H1 (cell line): Measurements from ENCODE around the gene NAMPT. TPM values are rescaled to one million over a fixed set of nuclear protein-coding genes. Genes with fewer than 3 reads are reported as not detected.

Experiments
- CTCF ChIA-PET: fragments of 300-600 bp; sonication (Branson Sonifier 250); formaldehyde crosslinking; loops from one replicate; lab custom pipeline; 2021; ENCODE audit not compliant: partially characterized antibody; lab: Charles Lee
- POLR2A ChIA-PET: fragments of 300-600 bp; sonication (Branson Sonifier 250); formaldehyde crosslinking; loops from one replicate; lab custom pipeline; 2021; ENCODE audit warnings: inconsistent platforms; ENCODE audit not compliant: partially characterized antibody; lab: Charles Lee
- DNase-seq, 2 experiments: peaks; one replicate each; pipeline versions ENCODE4 v3.0.0 to v3.0.0-alpha.2; 2010 to 2022; ENCODE audit warnings: low spot score in 2 of 2, low read depth in 1 of 2, mixed read lengths in 1 of 2
- FAIRE-seq: peaks from 2 replicates; lab custom pipeline; 2011; peaks lifted over from hg19 to GRCh38; lab: Jason Lieb, UNC
- H2AFZ ChIP-seq: 2 replicates; pipeline ENCODE4 v1.8.1; 2012; ENCODE audit warnings: low read length, inconsistent platforms
- H2AK5ac ChIP-seq: 2 replicates; pipeline ENCODE4 v1.6.1; 2013; ENCODE audit warnings: low read depth, low read length
- H2BK120ac ChIP-seq: replicated peaks from 2 replicates; pipeline ENCODE3; 2013; ENCODE audit warnings: low read depth, low read length, inconsistent platforms
- H2BK12ac ChIP-seq: 2 replicates; pipeline ENCODE4 v1.6.1; 2013; ENCODE audit warnings: low read depth, low read length
- H2BK15ac ChIP-seq: 2 replicates; pipeline ENCODE4 v1.6.1; 2013; ENCODE audit warnings: low read length
- H2BK20ac ChIP-seq: 2 replicates; pipeline ENCODE4 v1.6.1; 2013; ENCODE audit warnings: low read length
- H2BK5ac ChIP-seq: 2 replicates; pipeline ENCODE4 v1.6.1; 2013; ENCODE audit warnings: low read depth, low read length
- H3K14ac ChIP-seq: 2 replicates; pipeline ENCODE4 v1.6.1; 2013; ENCODE audit warnings: inconsistent platforms; ENCODE audit not compliant: insufficient read length
- H3K18ac ChIP-seq: 2 replicates; pipeline ENCODE4 v1.6.1; 2013; ENCODE audit warnings: low read length; ENCODE audit errors: extremely low read depth
- H3K23ac ChIP-seq: 2 replicates; pipeline ENCODE4 v1.6.1; 2013; ENCODE audit warnings: inconsistent platforms; ENCODE audit not compliant: insufficient read length
- H3K23me2 ChIP-seq: 2 replicates; pipeline ENCODE4 v1.6.1; 2013; ENCODE audit warnings: low read depth, low read length
- H3K27ac ChIP-seq: 2 replicates; pipeline ENCODE4 v1.6.1; 2011; ENCODE audit warnings: low read depth, low read length, inconsistent platforms
- H3K27me3 ChIP-seq, 4 experiments: replicated peaks in 1 of 4; 1 replicate in 1 of 4; 2 replicates in 3 of 4; pipeline versions ENCODE4 v1.6.1 to v1.8.1; 2011 to 2013; ENCODE audit warnings: low read length in 3 of 4, mild to moderate bottlenecking in 3 of 4, inconsistent platforms in 2 of 4, mixed read lengths in 2 of 4, moderate library complexity in 1 of 4; ENCODE audit not compliant: control insufficient read depth in 3 of 4, insufficient read depth in 3 of 4; ENCODE audit errors: extremely low read depth in 1 of 4
- H3K36me3 ChIP-seq, 4 experiments: 2 replicates each; pipeline versions ENCODE4 v1.6.1 to v1.8.1; 2011 to 2013; ENCODE audit warnings: mild to moderate bottlenecking in 4 of 4, low read length in 3 of 4, moderate library complexity in 2 of 4, control low read depth in 1 of 4, inconsistent platforms in 1 of 4; ENCODE audit not compliant: insufficient read depth in 4 of 4, control insufficient read depth in 2 of 4
- H3K4ac ChIP-seq: replicated peaks from 2 replicates; pipeline ENCODE3; 2013; ENCODE audit warnings: low read length, low read depth, mixed read lengths, inconsistent platforms; ENCODE audit not compliant: insufficient read length
- H3K4me1 ChIP-seq, 4 experiments: replicated peaks in 1 of 4; 1 replicate in 1 of 4; 2 replicates in 3 of 4; pipeline versions ENCODE4 v1.6.1 to v1.8.1; 2011 to 2013; ENCODE audit warnings: low read length in 3 of 4, inconsistent platforms in 2 of 4, mixed read lengths in 1 of 4; ENCODE audit not compliant: insufficient read depth in 4 of 4, control insufficient read depth in 3 of 4
- H3K4me2 ChIP-seq, 2 experiments: 2 replicates each; pipeline versions ENCODE4 v1.6.1 to v1.8.1; 2011 to 2013; ENCODE audit warnings: low read depth in 2 of 2, low read length in 2 of 2, control low read depth in 1 of 2, inconsistent platforms in 1 of 2, mild to moderate bottlenecking in 1 of 2; ENCODE audit not compliant: insufficient read depth in 1 of 2
- H3K4me3 ChIP-seq, 4 experiments: fragments of 200-600, 300-600 bp in 1 of 4; sonication (generic), shearing (Covaris generic), sonication (Bioruptor Twin) in 1 of 4; 2 replicates each; pipeline versions ENCODE4 v1.5.1 to v1.8.1; 2011 to 2016; ENCODE audit warnings: low read length in 4 of 4, low read depth in 3 of 4, control low read depth in 2 of 4, inconsistent platforms in 2 of 4, mild to moderate bottlenecking in 2 of 4, mixed read lengths in 1 of 4, moderate library complexity in 1 of 4; ENCODE audit not compliant: insufficient read depth in 2 of 4; ENCODE audit errors: extremely low read depth in 1 of 4
- H3K56ac ChIP-seq: replicated peaks from 2 replicates; pipeline ENCODE3; 2013; ENCODE audit warnings: low read depth, mild to moderate bottlenecking, mixed read lengths, low read length, inconsistent platforms; ENCODE audit not compliant: insufficient read length
- H3K79me1 ChIP-seq: 2 replicates; pipeline ENCODE4 v1.6.1; 2013; ENCODE audit warnings: low read depth, low read length, control low read depth
- H3K79me2 ChIP-seq, 2 experiments: 2 replicates each; pipeline versions ENCODE4 v1.6.1 to v1.8.1; 2012 to 2013; ENCODE audit warnings: low read length in 2 of 2, mild to moderate bottlenecking in 2 of 2, inconsistent platforms in 1 of 2; ENCODE audit not compliant: insufficient read depth in 2 of 2, control insufficient read depth in 1 of 2
- H3K9ac ChIP-seq, 4 experiments: replicated peaks in 1 of 4; 1 replicate in 1 of 4; 2 replicates in 3 of 4; pipeline versions ENCODE4 v1.6.1 to v1.8.1; 2011 to 2013; ENCODE audit warnings: low read depth in 3 of 4, low read length in 3 of 4, control low read depth in 2 of 4, mild to moderate bottlenecking in 2 of 4, moderate library complexity in 2 of 4, inconsistent platforms in 1 of 4; ENCODE audit errors: extremely low read depth in 1 of 4
- H3K9me3 ChIP-seq, 2 experiments: 2 replicates each; pipeline versions ENCODE4 v1.6.1 to v1.8.1; 2012 to 2013; ENCODE audit warnings: mild to moderate bottlenecking in 2 of 2, moderate library complexity in 2 of 2, control low read depth in 1 of 2, inconsistent platforms in 1 of 2, low read depth in 1 of 2, low read length in 1 of 2, mixed read lengths in 1 of 2; ENCODE audit not compliant: insufficient read depth in 2 of 2
- H4K20me1 ChIP-seq, 2 experiments: replicated peaks in 1 of 2; 2 replicates each; pipeline versions ENCODE3 to v1.8.1; 2011 to 2013; ENCODE audit warnings: inconsistent platforms in 2 of 2, low read length in 2 of 2, mild to moderate bottlenecking in 1 of 2; ENCODE audit not compliant: insufficient read depth in 2 of 2, control insufficient read depth in 1 of 2
- H4K5ac ChIP-seq: 2 replicates; pipeline ENCODE4 v1.6.1; 2013; ENCODE audit warnings: low read length, low read depth, mixed read lengths, inconsistent platforms; ENCODE audit not compliant: insufficient read length
- H4K8ac ChIP-seq: 2 replicates; pipeline ENCODE4 v1.8.0; 2013; ENCODE audit warnings: mild to moderate bottlenecking, moderate library complexity, low read length, inconsistent platforms; ENCODE audit not compliant: insufficient read depth; ENCODE audit errors: extremely low read depth
- H4K91ac ChIP-seq: replicated peaks from 2 replicates; pipeline ENCODE3; 2013; ENCODE audit warnings: low read length, mixed read lengths, inconsistent platforms; ENCODE audit not compliant: insufficient read length
- ATF2 ChIP-seq: IDR thresholded peaks from 2 replicates; pipeline ENCODE4 v1.6.1; 2012; ENCODE audit warnings: low read length, inconsistent platforms
- BACH1 ChIP-seq: IDR thresholded peaks from 2 replicates; pipeline ENCODE4 v1.6.1; 2012; ENCODE audit warnings: low read length, improper control_type of control experiment
- JUN ChIP-seq: IDR thresholded peaks from 2 replicates; pipeline ENCODE4 v1.6.1; 2011; ENCODE audit warnings: low read depth, mild to moderate bottlenecking, improper control_type of control experiment, low read length
- MAX ChIP-seq: IDR thresholded peaks from 2 replicates; pipeline ENCODE4 v1.6.1; 2012; ENCODE audit warnings: inconsistent platforms
- NANOG ChIP-seq: IDR thresholded peaks from 2 replicates; pipeline ENCODE4 v1.6.1; 2011; ENCODE audit warnings: low read length, low read depth, mild to moderate bottlenecking, inconsistent platforms; ENCODE audit not compliant: insufficient read depth, poor library complexity, severe bottlenecking
- RXRA ChIP-seq: IDR thresholded peaks from 2 replicates; pipeline ENCODE4 v1.6.1; 2011; ENCODE audit warnings: low read depth, mild to moderate bottlenecking, low read length, moderate library complexity; ENCODE audit not compliant: insufficient read depth
- SAP30 ChIP-seq: fragments of 300-600 bp; sonication (generic); IDR thresholded peaks from 2 replicates; pipeline ENCODE4 v1.7.1; 2012; ENCODE audit warnings: low read length, moderate library complexity, mild to moderate bottlenecking, inconsistent platforms; ENCODE audit not compliant: insufficient read depth, insufficient replicate concordance
- TAF7 ChIP-seq: optimal IDR thresholded peaks from 2 replicates; pipeline ENCODE3; 2011; ENCODE audit warnings: low read depth, mild to moderate bottlenecking, inconsistent platforms, low read length, moderate library complexity, borderline replicate concordance
- TBP ChIP-seq: IDR thresholded peaks from 2 replicates; pipeline ENCODE4 v1.6.1; 2011; ENCODE audit warnings: low read depth, low read length, improper control_type of control experiment
- WGBS, 2 experiments: shearing (Covaris generic) in 1 of 2; methylation state at CpG; one replicate each; pipeline versions ENCODE4 v1.1.6 to v1.1.7; 2013 to 2015; ENCODE audit warnings: low lambda C conversion rate in 2 of 2, mixed read lengths in 2 of 2, inconsistent platforms in 1 of 2, low coverage in 1 of 2, missing lambda C conversion rate in 1 of 2; ENCODE audit not compliant: insufficient replicate concordance in 2 of 2, insufficient coverage in 1 of 2, insufficient read length in 1 of 2; ENCODE audit errors: extremely low coverage in 1 of 2, missing lambda C conversion rate in 1 of 2; 5-methylcytosine and 5-hydroxymethylcytosine counted together
- polyA plus RNA-seq, 7 experiments: library from polyadenylated mRNA; depleted of rRNA in 3 of 7; stranded (reverse) in 5 of 7; unstranded in 2 of 7; fragments of >200 nt in 5 of 7; fragments of 200-250 nt in 2 of 7; gene quantifications; 1 replicate in 5 of 7; 2 replicates in 1 of 7; 4 replicates in 1 of 7; pipeline versions ENCODE4 v1.2.1 to v1.2.3, GENCODE V29; 2011 to 2013; ENCODE audit warnings: missing spikeins in 2 of 7, mixed read lengths in 2 of 7
- total RNA-seq: library from RNA; stranded (reverse); fragmentation: NEBNext Ultra II Directional; extraction: Animal tissue kit (Norgen Biotek cat#: 25700); gene quantifications from 2 replicates; pipeline ENCODE4 v1.2.1, GENCODE V29; 2021

The NAMPT gene
- total and polyA plus RNA-seq, 2 of the 8 experiments (the other 6 are each of a cell fraction or from before 2014, with no cell fraction given) = 15.4 to 95.9 TPM

- Histone ChIP-seq H3K14ac (no peak overlapping the region), H4K5ac (no peak overlapping the region), H4K91ac (no peak overlapping the region), H3K9ac (no peak overlapping the region), H2BK20ac (no peak overlapping the region), H4K8ac (no peak overlapping the region), H3K27me3 (no peaks in the 10 kb centered on the region), H3K4me3 (no peak overlapping the region), H3K23ac (no peak overlapping the region), H2AK5ac (no peak overlapping the region), H2BK5ac (no peak overlapping the region), H2BK12ac (no peak overlapping the region), H2BK120ac (no peak overlapping the region), H3K79me1 (no peaks in the 10 kb centered on the region), H3K79me2 (no peaks in the 10 kb centered on the region), H3K56ac (no peak overlapping the region), H2AFZ (no peak overlapping the region), H3K23me2 (peaks cover 7% of the 10 kb centered on the region), H3K9me3 (peaks cover 3 to 6% of the 10 kb centered on the region in 2 experiments; a peak in 3 of 4 replicates), H3K4me2 (no peak overlapping the region), H4K20me1 (no peaks in the 10 kb centered on the region), H3K4ac (no peak overlapping the region), H3K36me3 (no peaks in the 10 kb centered on the region), H3K4me1 (peaks cover 0 to 2% (median under 1%) of the 10 kb centered on the region in 4 experiments; a peak in 3 of 7 replicates), H2BK15ac (no peak overlapping the region), H3K18ac (no peak overlapping the region), H3K27ac (no peak overlapping the region)
- TF ChIP-seq RXRA (no peak), JUN (no peak), SAP30 (no peak), ATF2 (no peak), BACH1 (no peak), TBP (no peak), NANOG (no peak), TAF7 (no peak), MAX (no peak)
- WGBS, 2 experiments = 0% methylated on average over 1 of the region's 1 CpG; no CpG with 5 or more reads in 1 of the 2 experiments
- CTCF ChIA-PET = interaction anchor here (2.1 kb wide), 1 partner anchor 173 kb away, joined by 5 read pairs; no protein-coding TSS in a partner anchor
- POLR2A ChIA-PET = no interaction called here
- DNase-seq = no peak
- no peak for FAIRE-seq
These were observed 5.1 kb upstream of the NAMPT start for GRCh38 chr7:106289848-106290247.
